Mesothelial cell of epicardium (in vitro differentiated cells): ENCODE data around the gene ACIN1. TPM values are rescaled to one million over a fixed set of nuclear protein-coding genes. Genes with fewer than 3 reads are reported as not detected.

Experiments
- DNase-seq, 2 experiments: peaks; one replicate each; pipeline ENCODE4 v3.0.0; 2021; ENCODE audit warnings: low spot score in 2 of 2; ENCODE audit not compliant: unreplicated experiment in 2 of 2
- H3K27ac Mint-ChIP-seq: 2 replicates; pipeline ENCODE4 v1.8.0; 2021; ENCODE audit warnings: mixed read lengths
- H3K27me3 Mint-ChIP-seq: 2 replicates; pipeline ENCODE4 v1.8.0; 2021; ENCODE audit warnings: low read depth, mixed read lengths
- H3K36me3 Mint-ChIP-seq: 2 replicates; pipeline ENCODE4 v1.8.0; 2021; ENCODE audit warnings: mixed read lengths
- H3K4me1 Mint-ChIP-seq: 2 replicates; pipeline ENCODE4 v1.8.0; 2021; ENCODE audit warnings: mixed read lengths
- H3K4me3 Mint-ChIP-seq: 2 replicates; pipeline ENCODE4 v1.8.0; 2021; ENCODE audit warnings: mild to moderate bottlenecking, moderate library complexity, mixed read lengths
- H3K9me3 Mint-ChIP-seq: 2 replicates; pipeline ENCODE4 v1.8.0; 2021; ENCODE audit warnings: mixed read lengths
- total RNA-seq: library from RNA; stranded (reverse); gene quantifications from 3 replicates; pipeline ENCODE4 v1.2.1, GENCODE V29; 2021
- TF ChIP-seq, protein P1 (sequence below): fragments of 200-600 bp; sonication (generic); IDR thresholded peaks from one replicate; pipeline ENCODE4 v1.5.0; 2021; ENCODE audit warnings: antibody characterized with exemption; ENCODE audit not compliant: unreplicated experiment

The ACIN1 gene
- total RNA-seq, 1 donor from 2014 or later = 401 TPM

DNA sequence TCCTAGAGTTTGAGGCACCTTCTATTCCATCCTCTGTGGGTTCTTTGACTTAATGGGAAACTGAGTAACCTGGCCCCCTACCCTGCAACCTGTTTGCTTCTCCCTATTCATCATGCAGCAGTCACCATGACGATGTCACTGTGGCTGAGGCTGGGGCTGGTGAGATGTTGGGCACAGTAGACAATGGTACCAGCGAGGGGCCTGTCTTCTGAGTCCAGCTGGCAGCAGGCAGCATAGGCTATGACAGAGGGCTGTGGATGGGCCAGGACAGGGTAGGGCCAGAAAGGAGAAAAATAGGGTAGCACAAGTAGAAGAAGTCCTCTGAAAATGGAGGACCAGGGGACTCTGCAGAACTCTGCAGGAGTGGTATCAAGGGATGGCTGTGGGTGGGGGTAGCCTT, 7.9 kb upstream of the ACIN1 start:
- Mint-ChIP-seq H3K4me1 (no peaks in the 10 kb centered on the region), H3K4me3 (no peak overlapping the region), H3K9me3 (no peaks in the 10 kb centered on the region), H3K27ac (no peak overlapping the region), H3K36me3 (peaks cover 5% of the 10 kb centered on the region), H3K27me3 (peaks cover 15% of the 10 kb centered on the region)
- TF ChIP-seq, protein P1, sequence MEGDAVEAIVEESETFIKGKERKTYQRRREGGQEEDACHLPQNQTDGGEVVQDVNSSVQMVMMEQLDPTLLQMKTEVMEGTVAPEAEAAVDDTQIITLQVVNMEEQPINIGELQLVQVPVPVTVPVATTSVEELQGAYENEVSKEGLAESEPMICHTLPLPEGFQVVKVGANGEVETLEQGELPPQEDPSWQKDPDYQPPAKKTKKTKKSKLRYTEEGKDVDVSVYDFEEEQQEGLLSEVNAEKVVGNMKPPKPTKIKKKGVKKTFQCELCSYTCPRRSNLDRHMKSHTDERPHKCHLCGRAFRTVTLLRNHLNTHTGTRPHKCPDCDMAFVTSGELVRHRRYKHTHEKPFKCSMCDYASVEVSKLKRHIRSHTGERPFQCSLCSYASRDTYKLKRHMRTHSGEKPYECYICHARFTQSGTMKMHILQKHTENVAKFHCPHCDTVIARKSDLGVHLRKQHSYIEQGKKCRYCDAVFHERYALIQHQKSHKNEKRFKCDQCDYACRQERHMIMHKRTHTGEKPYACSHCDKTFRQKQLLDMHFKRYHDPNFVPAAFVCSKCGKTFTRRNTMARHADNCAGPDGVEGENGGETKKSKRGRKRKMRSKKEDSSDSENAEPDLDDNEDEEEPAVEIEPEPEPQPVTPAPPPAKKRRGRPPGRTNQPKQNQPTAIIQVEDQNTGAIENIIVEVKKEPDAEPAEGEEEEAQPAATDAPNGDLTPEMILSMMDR = no peak
- no peak for DNase-seq

DNA sequence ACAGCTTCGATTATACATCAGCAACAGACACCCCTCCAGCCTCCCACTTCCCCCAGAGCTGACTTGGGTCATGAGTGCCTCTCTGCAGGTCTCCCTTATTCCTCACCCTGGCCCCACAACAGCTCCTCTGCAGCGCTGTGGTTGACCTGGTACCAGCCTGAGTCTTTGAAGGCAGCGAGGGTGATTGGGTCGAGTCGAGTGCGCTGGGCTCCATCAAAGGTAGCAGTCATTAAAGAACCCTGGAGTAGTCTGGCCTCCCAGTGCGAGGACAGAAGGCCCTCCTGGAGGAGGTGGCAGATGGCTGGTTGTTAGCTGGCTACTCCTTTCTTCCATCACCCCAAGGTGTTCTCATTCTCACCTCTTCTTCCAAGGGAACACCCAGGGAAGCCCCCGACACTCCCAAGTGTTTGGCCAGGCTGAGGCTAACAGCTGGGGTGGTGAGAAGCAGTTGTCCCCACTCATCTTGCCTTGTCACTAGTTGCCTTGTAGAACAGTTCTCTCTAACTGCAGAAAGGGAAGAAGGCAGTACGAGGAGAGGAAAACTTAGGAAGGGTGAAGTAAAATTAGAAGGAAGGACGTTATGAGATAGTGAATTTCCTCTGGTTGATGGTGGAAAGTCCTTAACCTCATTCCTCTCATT, 7.2 kb upstream of the ACIN1 start:
- Mint-ChIP-seq H3K9me3 (no peaks in the 10 kb centered on the region), H3K27me3 (peaks cover 15% of the 10 kb centered on the region), H3K36me3 (peaks cover 12% of the 10 kb centered on the region), H3K27ac (no peak overlapping the region), H3K4me1 (peaks cover 4% of the 10 kb centered on the region), H3K4me3 (no peak overlapping the region)
- TF ChIP-seq, protein P1 = no peak
- no peak for DNase-seq

DNA sequence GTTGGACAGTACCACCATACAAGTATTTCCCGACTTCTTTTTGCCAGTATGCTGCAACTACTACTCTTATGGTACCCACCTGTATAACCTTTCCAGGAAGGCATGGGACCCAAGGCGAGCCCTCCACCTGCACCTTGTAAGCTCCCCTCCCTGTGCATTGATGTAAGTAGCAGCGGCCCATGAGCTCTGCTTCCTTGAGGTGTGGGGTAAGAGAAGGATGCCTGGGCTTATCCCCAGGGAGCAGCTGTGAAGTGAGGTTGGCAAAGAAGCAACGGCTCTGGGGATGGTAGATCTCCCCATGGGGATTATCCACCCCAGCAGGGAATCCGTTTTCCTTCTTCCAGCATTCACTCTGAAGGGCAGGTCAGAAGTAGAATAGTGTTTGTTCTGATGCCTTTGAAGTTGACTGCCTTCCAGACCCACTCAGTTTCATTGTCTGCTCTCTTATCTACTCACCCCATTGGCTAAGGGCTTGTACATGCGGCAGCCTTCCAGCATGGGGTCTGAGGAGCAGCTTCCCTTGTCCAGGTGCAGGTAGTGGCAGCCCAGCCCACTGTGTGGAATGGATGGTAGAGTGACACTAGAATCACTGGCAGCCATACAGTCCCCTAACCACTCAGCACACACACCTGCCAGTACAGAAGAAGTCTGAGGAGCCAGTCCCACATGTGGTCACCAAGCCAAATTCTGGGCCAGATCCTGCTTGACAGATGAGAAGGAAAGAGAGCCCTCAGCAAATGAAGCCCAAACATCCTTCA, 6.5 kb upstream of the ACIN1 start:
- no peaks in the 10 kb centered on the region for H3K9me3 Mint-ChIP-seq
- DNase-seq = no peak
- H3K36me3 Mint-ChIP-seq = peaks cover 13% of the 10 kb centered on the region
- H3K27ac Mint-ChIP-seq = no peak overlapping the region
- peaks cover 15% of the 10 kb centered on the region for H3K27me3 Mint-ChIP-seq
- H3K4me3 Mint-ChIP-seq = no peak overlapping the region
- peaks cover 11% of the 10 kb centered on the region for H3K4me1 Mint-ChIP-seq
- TF ChIP-seq, protein P1 = no peak

DNA sequence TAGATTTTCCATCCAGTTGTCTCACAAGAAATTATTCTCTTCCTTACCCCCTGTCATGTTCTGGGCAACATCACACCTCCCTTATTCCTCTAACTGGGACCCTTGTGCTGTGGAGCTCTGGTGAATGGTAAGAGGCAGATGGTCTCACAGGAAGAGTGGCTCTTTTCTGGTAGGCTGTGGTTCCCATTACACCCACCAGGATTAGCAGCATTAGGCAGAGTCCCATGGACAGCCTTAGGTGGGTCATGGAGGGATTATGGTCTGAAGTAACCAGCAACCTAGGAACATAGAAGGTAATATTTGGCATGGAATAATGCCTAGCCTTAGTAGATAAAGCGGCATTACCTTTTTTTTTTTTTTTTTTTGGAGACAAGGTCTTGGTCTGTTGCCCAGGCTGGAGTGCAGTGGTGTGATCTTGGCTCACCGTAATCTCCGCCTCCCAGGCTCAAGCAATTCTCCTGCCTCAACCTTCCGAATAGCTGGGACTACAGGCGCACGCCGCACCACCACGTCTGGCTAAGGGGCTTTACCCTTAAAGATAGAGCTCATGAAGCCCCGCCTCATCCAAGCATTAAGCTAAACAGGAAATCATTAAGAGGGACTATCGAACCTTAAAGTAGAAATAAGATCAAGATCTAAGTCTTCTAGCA, 4.4 kb upstream of the ACIN1 start:
- Mint-ChIP-seq H3K36me3 (peaks cover 13% of the 10 kb centered on the region), H3K9me3 (no peaks in the 10 kb centered on the region), H3K27me3 (peaks cover 6% of the 10 kb centered on the region), H3K4me3 (no peak overlapping the region), H3K27ac (no peak overlapping the region), H3K4me1 (peaks cover 11% of the 10 kb centered on the region)
- TF ChIP-seq, protein P1 = no peak
- DNase-seq = no peak

DNA sequence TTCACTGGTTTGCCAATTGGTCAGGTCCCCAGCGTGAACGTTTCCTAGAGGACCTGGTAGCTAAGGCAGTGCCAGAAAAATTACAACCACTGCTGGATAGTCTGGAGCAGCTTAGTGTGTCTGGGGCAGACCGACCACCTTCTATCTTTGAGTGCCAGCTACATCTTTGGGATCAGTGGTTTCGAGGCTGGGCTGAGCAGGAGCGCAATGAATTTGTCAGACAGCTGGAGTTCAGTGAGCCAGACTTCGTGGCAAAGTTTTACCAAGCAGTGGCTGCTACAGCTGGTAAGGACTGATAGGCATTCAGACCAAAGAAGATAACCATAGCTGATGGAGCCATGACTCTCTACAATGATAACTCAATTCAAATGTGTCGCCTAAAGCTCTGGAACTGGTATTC, 2.9 kb upstream of the ACIN1 start:
- H3K9me3 Mint-ChIP-seq = no peaks in the 10 kb centered on the region
- H3K4me3 Mint-ChIP-seq = peak overlapping the region; percentile 33
- TF ChIP-seq, protein P1 = no peak
- H3K36me3 Mint-ChIP-seq = peaks cover 13% of the 10 kb centered on the region
- no peaks in the 10 kb centered on the region for H3K27me3 Mint-ChIP-seq
- H3K27ac Mint-ChIP-seq = no peak overlapping the region
- DNase-seq = no peak
- H3K4me1 Mint-ChIP-seq = peaks cover 20% of the 10 kb centered on the region
